AG04449 (cell line): Measurements from ENCODE around the gene TNNI2.

Experiments
- CTCF ChIA-PET: fragments of 350-600 bp; formaldehyde crosslinking; extraction: SDS; loops from one replicate; lab custom pipeline; 2021; ENCODE audit warnings: antibody characterized with exemption; lab: Yijun Ruan, JAX
- POLR2A ChIA-PET: fragments of 400-600, 350-600 bp; formaldehyde crosslinking; extraction: SDS; loops from one replicate; lab custom pipeline; 2020; ENCODE audit warnings: antibody characterized with exemption, inconsistent platforms; lab: Yijun Ruan, JAX
- DNase-seq: peaks from one replicate; pipeline ENCODE4 v3.0.0-alpha.2; 2010; ENCODE audit warnings: low read depth, low spot score
- H3K4me3 ChIP-seq: 2 replicates; pipeline ENCODE4 v1.5.1; 2011; ENCODE audit warnings: low read depth, mild to moderate bottlenecking, control low read depth, low read length
- CTCF ChIP-seq: IDR thresholded peaks from one replicate; pipeline ENCODE4 v1.5.1; 2011; ENCODE audit warnings: mild to moderate bottlenecking, moderate library complexity, low read length, control low read depth, inconsistent platforms; ENCODE audit not compliant: insufficient read depth; ENCODE audit errors: missing control alignments

Gene TNNI2

GRCh38 chr11:1855886-1856265 is 17.1 kb downstream of the TNNI2 start:
- no peak for TF ChIP-seq CTCF
- ChIA-PET CTCF (interaction anchor here (0.7 to 5.5 kb wide), 4 partner anchors 23 to 162 kb away, joined by 3 to 24 read pairs (median 10); no protein-coding TSS in a partner anchor), POLR2A (no interaction called here)
- H3K4me3 ChIP-seq, result no peak overlapping the region
- no peak for DNase-seq

- POLR2A ChIA-PET, result no interaction called here
- H3K4me3 ChIP-seq, result no peak overlapping the region
- CTCF ChIA-PET, result interaction anchor here (2.2 to 5.5 kb wide), 3 partner anchors 23 to 163 kb away, joined by 7 to 24 read pairs (median 14); no protein-coding TSS in a partner anchor
- TF ChIP-seq CTCF, result no peak
- DNase-seq, result no peak
Measured at GRCh38 chr11:1856306-1857005, 17.7 kb downstream of the TNNI2 start.

GRCh38 chr11:1857064-1857463 is 18.3 kb downstream of the TNNI2 start:
- no peak overlapping the region for H3K4me3 ChIP-seq
- ChIA-PET POLR2A (no interaction called here), CTCF (interaction anchor here (0.8 to 5.5 kb wide), 6 partner anchors 16 to 163 kb away, joined by 3 to 24 read pairs (median 6); no protein-coding TSS in a partner anchor)
- no peak for TF ChIP-seq CTCF
- DNase-seq, result no peak

- DNase-seq, result no peak
- H3K4me3 ChIP-seq, result no peak overlapping the region
- ChIA-PET CTCF (interaction anchor here (0.8 to 5.5 kb wide), 6 partner anchors 17 to 167 kb away, joined by 3 to 24 read pairs (median 4); no protein-coding TSS in a partner anchor), POLR2A (interaction anchor here (0.6 kb wide), 1 partner anchor 181 kb away, joined by 3 read pairs; no protein-coding TSS in a partner anchor)
- no peak for TF ChIP-seq CTCF
Measured at GRCh38 chr11:1858154-1858553, 19.4 kb downstream of the TNNI2 start.

GRCh38 chr11:1858576-1858975 is 19.8 kb downstream of the TNNI2 start:
- no peak for DNase-seq
- TF ChIP-seq CTCF, result no peak
- no peak overlapping the region for H3K4me3 ChIP-seq
- CTCF ChIA-PET, result interaction anchor here (0.7 to 5.5 kb wide), 6 partner anchors 10 to 167 kb away, joined by 3 to 24 read pairs (median 3); no protein-coding TSS in a partner anchor
- POLR2A ChIA-PET, result no interaction called here

GRCh38 chr11:1859004-1859403 is 20.2 kb downstream of the TNNI2 start:
- no peak overlapping the region for H3K4me3 ChIP-seq
- ChIA-PET CTCF (interaction anchor here (0.7 to 5.5 kb wide), 4 partner anchors 11 to 168 kb away, joined by 3 to 24 read pairs (median 3); no protein-coding TSS in a partner anchor), POLR2A (no interaction called here)
- no peak for TF ChIP-seq CTCF
- DNase-seq, result no peak
